HTR-8/SVneo (cell line): ENCODE measurements around the gene CPED1.
"Not testable (repeated sequence)": the region's sequence is repeated elsewhere in the genome, so short reads cannot be mapped to it uniquely, and the experiment has no call there.

ENCODE experiments used
- DNase-seq: peaks from one replicate; pipeline ENCODE4 v3.0.0; 2011; ENCODE audit warnings: low spot score, mixed read lengths; ENCODE audit not compliant: insufficient read length
- FAIRE-seq: peaks from 2 replicates; lab custom pipeline; 2011; peaks lifted over from hg19 to GRCh38; lab: Jason Lieb, UNC

Gene CPED1

DNA sequence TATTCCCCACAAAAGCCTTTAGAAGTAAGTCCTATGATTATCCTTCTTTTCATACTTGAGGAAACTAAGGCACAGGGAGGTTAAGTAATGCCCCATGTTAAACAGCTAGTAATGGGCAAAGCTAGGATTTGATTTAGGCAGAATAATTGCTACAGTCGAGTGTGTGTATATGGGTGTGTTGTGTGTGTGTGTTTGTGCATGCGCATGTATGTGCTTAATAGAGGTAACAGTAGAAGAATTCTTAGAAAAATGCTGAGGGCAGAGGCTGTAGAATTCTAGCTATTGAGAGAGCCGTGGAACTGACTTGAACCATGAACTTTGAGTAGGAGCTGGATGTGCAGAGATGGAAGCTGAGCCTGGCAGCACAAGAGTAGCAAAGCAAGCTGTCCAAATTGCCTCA lies 208.9 kb downstream of the CPED1 start:
- DNase-seq (no peak), FAIRE-seq (no peak)

- FAIRE-seq (no peak), DNase-seq (no peak)
These were observed 210.0 kb downstream of the CPED1 start for GRCh38 chr7:121198502-121198901.

DNA sequence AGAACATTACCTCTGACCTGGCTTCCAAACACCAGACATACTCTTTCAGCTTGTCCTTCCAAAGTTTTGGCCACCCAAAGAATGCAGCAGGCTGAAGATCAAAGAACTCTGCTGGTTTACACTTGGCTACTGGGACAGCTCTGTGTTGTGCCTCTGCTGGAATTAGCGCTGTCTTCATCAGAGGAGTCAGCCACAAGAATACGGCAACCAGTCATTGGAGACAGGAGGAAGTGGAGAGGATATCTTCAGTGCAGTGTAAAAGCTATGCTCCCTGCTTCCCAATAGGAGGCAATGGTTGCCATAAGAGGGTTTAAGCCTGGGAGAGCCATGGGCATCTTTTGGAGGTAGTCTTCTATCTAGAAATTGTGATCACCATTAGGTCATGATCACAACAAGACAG lies 213.6 kb downstream of the CPED1 start:
- DNase-seq (no peak), FAIRE-seq (no peak)

DNA sequence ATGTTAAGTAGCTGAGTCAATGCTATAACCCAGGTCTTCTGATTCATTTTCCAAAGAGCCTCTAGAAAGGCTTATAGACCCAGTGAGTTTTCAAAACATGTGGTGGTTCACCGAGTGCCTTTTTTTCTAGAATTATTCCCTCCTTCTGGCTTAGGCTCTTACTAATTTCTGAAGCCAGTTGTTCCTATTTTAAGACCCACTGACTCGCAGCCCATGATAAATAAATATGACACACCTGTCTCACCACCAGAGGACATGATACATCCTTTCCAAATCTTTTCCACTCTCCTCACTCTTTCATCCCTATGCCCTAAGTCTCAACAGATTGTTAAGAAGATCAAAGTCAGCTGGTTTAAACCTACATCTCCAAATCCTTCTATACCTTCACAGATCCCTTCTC lies 214.3 kb downstream of the CPED1 start:
- no peak for DNase-seq
- no peak for FAIRE-seq

DNA sequence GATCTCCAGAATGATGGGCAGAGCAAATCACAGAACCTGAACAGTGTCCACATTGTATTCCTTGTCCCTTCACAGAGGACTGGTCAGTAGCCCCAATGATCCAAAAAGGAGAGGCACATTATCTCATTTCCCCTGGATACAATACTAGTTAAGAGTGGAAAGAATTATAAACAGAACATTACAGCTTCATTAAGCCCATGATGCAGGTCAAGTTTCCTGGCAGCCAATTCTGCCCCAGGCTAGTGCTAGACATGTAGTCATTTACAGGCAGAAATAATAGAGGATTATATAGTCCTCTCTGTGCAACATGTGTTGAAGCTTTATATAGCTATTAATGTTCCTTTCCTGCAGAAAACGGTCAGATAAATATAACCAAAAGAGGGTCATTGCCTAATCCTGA lies 216.0 kb downstream of the CPED1 start:
- FAIRE-seq: no peak

DNA sequence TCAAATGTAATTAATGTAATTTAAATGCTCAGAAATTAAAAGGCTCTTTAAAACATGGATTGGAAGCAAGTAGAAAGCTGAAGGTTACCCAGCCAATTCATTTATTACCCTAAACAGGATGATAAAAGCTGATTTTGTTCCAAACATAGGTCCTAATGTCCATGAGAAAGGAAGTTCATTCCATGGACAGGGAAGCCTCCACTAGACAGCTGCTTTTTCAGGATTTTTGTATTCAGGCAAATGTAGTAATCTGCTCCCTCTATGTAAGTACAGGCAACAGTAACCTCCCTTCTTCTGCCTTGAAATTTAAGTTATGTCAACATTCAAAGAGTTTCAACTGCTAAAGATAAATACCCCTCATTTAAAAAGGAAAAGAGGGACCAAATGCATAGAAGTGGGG lies 217.3 kb downstream of the CPED1 start:
- no peak for DNase-seq
- FAIRE-seq: no peak

More for the DNA sequence above, 216.0 kb downstream of the CPED1 start:
- no peak for DNase-seq

GRCh38 chr7:121211253-121211652 lies 222.7 kb downstream of the CPED1 start:
- DNase-seq (no peak), FAIRE-seq (no peak)

- FAIRE-seq (no peak), DNase-seq (no peak)
These were observed 223.5 kb downstream of the CPED1 start for GRCh38 chr7:121212036-121212435.

DNA sequence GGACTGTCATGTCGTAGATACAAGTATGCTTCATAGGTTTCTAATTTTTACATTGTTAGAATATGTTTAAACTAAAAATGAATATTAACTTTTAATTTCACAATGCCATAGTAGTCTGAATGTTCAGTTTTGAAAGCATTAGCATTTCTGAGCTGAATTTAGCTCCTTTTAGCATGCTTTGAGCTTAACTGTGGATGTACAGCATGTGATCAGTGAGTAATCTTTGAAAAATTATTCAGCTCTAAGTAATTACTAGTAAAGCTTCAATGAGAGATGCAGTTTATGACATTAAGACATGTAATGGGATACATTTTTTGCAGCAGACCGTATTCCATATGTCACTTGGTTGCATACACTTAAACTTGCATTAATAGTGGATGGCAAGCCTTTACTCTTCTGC lies 226.1 kb downstream of the CPED1 start:
- FAIRE-seq (no peak), DNase-seq (no peak)

GRCh38 chr7:121219026-121219425 lies 230.5 kb downstream of the CPED1 start:
- no peak for FAIRE-seq
- DNase-seq: no peak

GRCh38 chr7:121221108-121221507 lies 232.6 kb downstream of the CPED1 start:
- not testable (repeated sequence) for FAIRE-seq, DNase-seq

DNA sequence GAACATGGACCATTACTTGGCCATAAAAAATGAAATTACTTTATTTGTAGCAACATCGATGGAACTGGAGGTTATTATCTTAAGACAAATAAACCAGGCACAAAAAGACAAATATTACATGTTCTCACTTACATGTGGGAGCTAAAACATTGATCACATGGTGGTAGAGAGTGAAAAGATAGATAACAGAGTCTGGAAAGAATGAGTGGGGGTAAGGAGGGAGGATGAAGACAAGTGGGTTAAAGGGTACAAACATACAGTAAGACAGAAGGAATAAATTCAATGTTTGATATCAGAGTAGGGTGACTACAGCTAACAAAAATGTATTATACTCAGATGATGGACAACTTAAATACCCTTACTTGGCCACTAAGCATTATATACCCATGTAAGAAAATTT lies 240.3 kb downstream of the CPED1 start:
- DNase-seq: no peak
- FAIRE-seq: no peak

- DNase-seq (no peak), FAIRE-seq (no peak)
These were observed 246.7 kb downstream of the CPED1 start for GRCh38 chr7:121235201-121235600.

GRCh38 chr7:121237601-121238000 lies 249.1 kb downstream of the CPED1 start:
- no peak for FAIRE-seq
- no peak for DNase-seq

DNA sequence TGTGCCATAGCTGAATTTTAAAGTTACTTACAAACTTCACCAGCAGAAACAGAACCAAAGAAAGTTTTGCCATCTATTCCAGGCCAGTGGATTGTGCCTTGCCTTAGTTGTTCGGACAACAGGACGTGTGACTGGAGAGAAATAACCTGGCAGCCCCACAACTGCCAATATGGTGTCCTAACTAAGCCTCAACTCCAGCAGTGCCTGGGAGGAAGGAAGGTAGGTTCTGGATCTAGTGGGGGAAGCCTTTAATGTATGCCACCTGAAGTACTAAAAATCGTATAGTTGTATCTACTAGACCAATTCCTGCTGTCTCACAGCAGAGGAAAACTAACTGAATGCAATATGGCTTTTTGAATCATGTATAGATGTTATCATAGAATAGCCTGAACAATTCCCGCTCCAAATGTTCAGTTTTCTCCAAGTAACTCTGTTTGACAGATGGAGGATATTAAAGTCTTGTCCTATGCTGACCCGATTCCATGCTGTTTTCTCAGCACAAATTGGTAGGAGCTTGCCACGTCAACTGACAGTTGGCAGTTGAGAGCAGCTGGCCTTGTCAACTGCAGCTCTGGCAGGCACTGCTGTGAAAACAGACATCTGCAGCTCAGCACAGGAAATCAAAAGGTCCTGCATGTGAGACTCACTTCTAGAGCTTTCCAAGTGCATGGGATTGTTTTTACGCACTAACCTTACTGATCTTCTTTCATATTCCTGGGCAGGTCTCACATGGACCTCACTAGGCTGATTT lies 255.8 kb downstream of the CPED1 start:
- FAIRE-seq: no peak
- no peak for DNase-seq

GRCh38 chr7:121251367-121251766 lies 262.9 kb downstream of the CPED1 start:
- not testable (repeated sequence) for FAIRE-seq

DNA sequence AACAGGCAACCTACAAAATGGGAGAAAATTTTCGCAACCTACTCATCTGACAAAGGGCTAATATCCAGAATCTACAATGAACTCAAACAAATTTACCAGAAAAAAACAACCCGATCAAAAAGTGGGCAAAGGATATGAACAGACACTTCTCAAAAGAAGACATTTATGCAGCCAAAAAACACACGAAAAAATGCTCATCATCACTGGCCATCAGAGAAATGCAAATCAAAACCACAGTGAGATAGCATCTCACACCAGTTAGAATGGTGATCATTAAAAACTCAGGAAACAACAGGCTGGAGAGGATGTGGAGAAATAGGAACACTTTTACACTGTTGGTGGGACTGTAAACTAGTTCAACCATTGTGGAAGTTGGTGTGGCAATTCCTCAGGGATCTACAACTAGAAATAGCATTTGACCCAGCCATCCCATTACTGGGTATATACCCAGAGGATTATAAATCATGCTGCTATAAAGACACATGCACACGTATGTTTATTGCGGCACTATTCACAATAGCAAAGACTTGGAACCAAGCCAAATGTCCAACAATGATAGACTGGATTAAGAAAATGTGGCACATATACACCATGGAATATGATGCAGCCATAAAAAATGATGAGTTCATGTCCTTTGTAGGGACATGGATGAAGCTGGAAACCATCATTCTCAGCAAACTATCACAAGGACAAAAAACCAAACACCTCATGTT lies 264.2 kb downstream of the CPED1 start:
- not testable (repeated sequence) for FAIRE-seq

More at GRCh38 chr7:121251367-121251766, 262.9 kb downstream of the CPED1 start:
- not testable (repeated sequence) for DNase-seq

GRCh38 chr7:121259826-121260225 lies 271.3 kb downstream of the CPED1 start:
- FAIRE-seq: no peak
- no peak for DNase-seq

More for the DNA sequence above, 264.2 kb downstream of the CPED1 start:
- DNase-seq: not testable (repeated sequence)

GRCh38 chr7:121261207-121261884 lies 272.8 kb downstream of the CPED1 start:
- no peak for DNase-seq
- no peak for FAIRE-seq

DNA sequence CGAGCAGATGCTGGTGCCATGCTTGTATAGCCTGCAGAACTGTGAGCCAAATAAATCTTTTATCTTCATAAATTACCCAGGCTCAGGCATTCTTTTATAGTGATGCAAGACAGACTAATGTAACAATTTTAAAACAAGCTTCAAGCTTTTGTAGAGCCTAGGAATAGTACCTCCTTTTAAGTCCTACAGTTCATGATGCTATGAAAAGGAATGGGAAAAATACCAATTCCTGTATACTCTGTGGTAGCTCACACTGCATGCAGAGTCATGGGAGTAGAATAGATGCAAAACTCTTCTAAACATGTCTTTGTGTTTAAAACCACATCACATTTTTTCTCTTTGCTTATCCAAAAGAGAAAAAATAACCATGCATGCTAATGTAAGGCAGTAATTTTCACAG lies 273.7 kb downstream of the CPED1 start:
- no peak for DNase-seq
- FAIRE-seq: no peak

DNA sequence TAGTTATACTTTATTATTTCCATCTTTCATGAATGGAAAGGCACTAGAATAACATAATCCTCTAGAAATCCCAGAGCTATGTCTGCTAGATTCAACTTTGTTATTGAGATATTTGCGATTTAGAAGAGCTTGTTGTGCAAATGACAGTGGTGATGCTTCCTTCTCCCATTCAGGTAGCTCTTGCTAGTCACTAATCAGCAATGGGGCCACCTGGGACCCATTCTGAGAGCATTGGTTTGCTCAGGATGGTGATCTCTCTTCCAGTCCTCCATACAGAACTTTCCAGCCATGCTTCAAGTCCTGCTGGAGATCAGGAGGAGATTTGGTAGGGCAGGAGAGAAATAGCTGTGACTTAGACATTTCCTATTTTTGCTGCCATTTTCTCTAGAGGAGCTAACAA lies 274.5 kb downstream of the CPED1 start:
- DNase-seq: no peak
- FAIRE-seq: no peak
